ENCODE results near the gene OR1J2.

Gene OR1J2

DNA sequence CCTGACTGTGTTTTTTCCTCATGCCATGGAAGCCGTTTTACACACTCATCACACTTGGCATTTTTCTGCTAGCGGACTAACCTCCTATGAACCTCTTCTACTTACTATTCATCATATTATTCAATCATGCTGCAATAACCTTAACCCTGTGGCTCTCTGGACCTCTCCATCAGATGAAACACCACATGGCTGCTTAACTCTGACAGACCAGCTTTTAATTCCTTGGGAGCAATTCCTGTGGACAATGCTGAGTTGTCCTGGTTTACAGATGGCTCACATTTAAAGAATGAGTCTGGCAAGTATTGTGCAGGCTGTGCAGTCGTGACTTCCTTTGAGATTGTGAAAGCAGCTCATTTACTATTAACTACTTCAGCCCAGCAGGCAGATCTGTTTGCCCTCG, 41.9 kb upstream of the OR1J2 start:
- Histone ChIP-seq H3K27me3 (ENCODE audit: insufficient read depth, poor library complexity, severe bottlenecking) (no peaks in the 10 kb centered on the region), H3K27ac (ENCODE audit: poor library complexity, severe bottlenecking) (no peak overlapping the region), H3K9me3 (ENCODE audit: severe bottlenecking) (no peaks in the 10 kb centered on the region), H3K4me3 (ENCODE audit: severe bottlenecking) (no peak overlapping the region), H3K36me3 (ENCODE audit: low read depth) (no peaks in the 10 kb centered on the region), H3K4me1 (ENCODE audit: insufficient read depth, poor library complexity, severe bottlenecking) (peaks cover 2% of the 10 kb centered on the region)
- ATAC-seq (ENCODE audit: low read depth) (no peak), DNase-seq (ENCODE audit: low spot score) (no peak)
- TF ChIP-seq CTCF (IDR thresholded peaks at IDR 0.05; ENCODE audit: poor library complexity, severe bottlenecking): no peak

GRCh38 chr9:122474561-122474960, 36.0 kb upstream of the OR1J2 start:
- no peaks in the 10 kb centered on the region for H3K27me3 ChIP-seq (ENCODE audit: insufficient read depth, poor library complexity, severe bottlenecking)
- H3K27ac ChIP-seq (ENCODE audit: poor library complexity, severe bottlenecking): no peak overlapping the region
- DNase-seq (ENCODE audit: low spot score): no peak
- no peak for ATAC-seq (ENCODE audit: low read depth)
- TF ChIP-seq CTCF (IDR thresholded peaks at IDR 0.05; ENCODE audit: poor library complexity, severe bottlenecking): no peak
- no peaks in the 10 kb centered on the region for H3K36me3 ChIP-seq (ENCODE audit: low read depth)
- H3K4me3 ChIP-seq (ENCODE audit: severe bottlenecking): no peak overlapping the region
- no peaks in the 10 kb centered on the region for H3K4me1 ChIP-seq (ENCODE audit: insufficient read depth, poor library complexity, severe bottlenecking)
- no peaks in the 10 kb centered on the region for H3K9me3 ChIP-seq (ENCODE audit: severe bottlenecking)

GRCh38 chr9:122475717-122476116, 34.9 kb upstream of the OR1J2 start:
- no peak for DNase-seq (ENCODE audit: low spot score)
- H3K9me3 ChIP-seq (ENCODE audit: severe bottlenecking): no peaks in the 10 kb centered on the region
- no peak for ATAC-seq (ENCODE audit: low read depth)
- no peaks in the 10 kb centered on the region for H3K4me1 ChIP-seq (ENCODE audit: insufficient read depth, poor library complexity, severe bottlenecking)
- H3K27me3 ChIP-seq (ENCODE audit: insufficient read depth, poor library complexity, severe bottlenecking): no peaks in the 10 kb centered on the region
- H3K36me3 ChIP-seq (ENCODE audit: low read depth): no peaks in the 10 kb centered on the region
- H3K27ac ChIP-seq (ENCODE audit: poor library complexity, severe bottlenecking): no peak overlapping the region
- no peak overlapping the region for H3K4me3 ChIP-seq (ENCODE audit: severe bottlenecking)
- TF ChIP-seq CTCF (IDR thresholded peaks at IDR 0.05; ENCODE audit: poor library complexity, severe bottlenecking): no peak

GRCh38 chr9:122477346-122477745, 33.3 kb upstream of the OR1J2 start:
- ATAC-seq (ENCODE audit: low read depth) (no peak), DNase-seq (ENCODE audit: low spot score) (no peak)
- Histone ChIP-seq H3K4me1 (ENCODE audit: insufficient read depth, poor library complexity, severe bottlenecking) (no peaks in the 10 kb centered on the region), H3K27me3 (ENCODE audit: insufficient read depth, poor library complexity, severe bottlenecking) (no peaks in the 10 kb centered on the region), H3K9me3 (ENCODE audit: severe bottlenecking) (no peaks in the 10 kb centered on the region), H3K27ac (ENCODE audit: poor library complexity, severe bottlenecking) (no peak overlapping the region), H3K36me3 (ENCODE audit: low read depth) (no peaks in the 10 kb centered on the region), H3K4me3 (ENCODE audit: severe bottlenecking) (no peak overlapping the region)
- TF ChIP-seq CTCF (IDR thresholded peaks at IDR 0.05; ENCODE audit: poor library complexity, severe bottlenecking): no peak

GRCh38 chr9:122477826-122478225, 32.8 kb upstream of the OR1J2 start, which contains the start of gene OR1J1:
TSS of gene OR1J1 (minus strand) at chr9:122477926. CDS start at chr9:122477926, 0 bp downstream.
- DNase-seq (ENCODE audit: low spot score) (no peak), ATAC-seq (ENCODE audit: low read depth) (no peak)

More at GRCh38 chr9:122477826-122478225, 32.8 kb upstream of the OR1J2 start, which contains the start of gene OR1J1:
- Histone ChIP-seq H3K4me1 (ENCODE audit: insufficient read depth, poor library complexity, severe bottlenecking) (no peaks in the 10 kb centered on the region), H3K4me3 (ENCODE audit: severe bottlenecking) (no peak within 1 kb of the TSS), H3K9me3 (ENCODE audit: severe bottlenecking) (no peaks in the 10 kb centered on the region), H3K27me3 (ENCODE audit: insufficient read depth, poor library complexity, severe bottlenecking) (no peaks in the 10 kb centered on the region), H3K27ac (ENCODE audit: poor library complexity, severe bottlenecking) (no peak within 1 kb of the TSS), H3K36me3 (ENCODE audit: low read depth) (no peaks in the 10 kb centered on the region)
- TF ChIP-seq CTCF (IDR thresholded peaks at IDR 0.05; ENCODE audit: poor library complexity, severe bottlenecking): no peak
